A549 (cell line): ENCODE data around the gene FAF1. TPM values are rescaled to one million over a fixed set of nuclear protein-coding genes. Genes with fewer than 3 reads are reported as not detected.

Experiments
- ATAC-seq, 2 experiments: fragments of 200-7000 bp in 1 of 2; fragments of >200 bp in 1 of 2; cut with Nextera tagmentation in 1 of 2; cut with Tn5 transposase in 1 of 2; 3 replicates each; pipeline versions ENCODE4 v1.8.0 to v1.9.1; 2018 to 2020; ENCODE audit warnings: mild to moderate bottlenecking in 1 of 2, moderate library complexity in 1 of 2
- CTCF ChIA-PET: fragments of 300-600 bp; sonication (Branson Sonifier 250); formaldehyde crosslinking; extraction: SDS; loops from one replicate; lab custom pipeline; 2021; ENCODE audit warnings: antibody characterized with exemption, inconsistent platforms; lab: Yijun Ruan, JAX
- POLR2A ChIA-PET: fragments of 350-600 bp; formaldehyde crosslinking; extraction: SDS; loops from one replicate; lab custom pipeline; 2021; ENCODE audit warnings: antibody characterized with exemption, inconsistent platforms; lab: Yijun Ruan, JAX
- DNase-seq, 2 experiments: peaks; one replicate each; pipeline versions ENCODE4 v3.0.0 to v3.0.0-alpha.2; 2011 to 2016; ENCODE audit warnings: low read depth in 1 of 2, low spot score in 1 of 2
- FAIRE-seq: peaks from 2 replicates; lab custom pipeline; 2011; peaks lifted over from hg19 to GRCh38; lab: Jason Lieb, UNC
- H3K27ac ChIP-seq, 2 experiments: fragments of >200 bp; sonication (Bioruptor Twin); formaldehyde crosslinking; 3 replicates each; pipeline ENCODE4 v1.5.1; 2016 to 2017
- H3K4me1 ChIP-seq: fragments of >200 bp; sonication (Bioruptor Twin); formaldehyde crosslinking; 3 replicates; pipeline ENCODE4 v1.6.1; 2016
- H3K4me2 ChIP-seq: fragments of >200 bp; sonication (Bioruptor Twin); formaldehyde crosslinking; 3 replicates; pipeline ENCODE4 v1.6.1; 2016
- H3K4me3 ChIP-seq: fragments of >200 bp; sonication (Bioruptor Twin); formaldehyde crosslinking; 3 replicates; pipeline ENCODE4 v1.5.1; 2016
- H3K9me3 ChIP-seq: fragments of >200 bp; sonication (Bioruptor Twin); formaldehyde crosslinking; 3 replicates; pipeline ENCODE4 v1.6.1; 2016
- CBX2 ChIP-seq: fragments of 200-600 bp; sonication (generic); IDR thresholded peaks from 2 replicates; pipeline ENCODE4 v1.6.1; 2016; ENCODE audit warnings: low read depth, mild to moderate bottlenecking, borderline replicate concordance
- CHD2 ChIP-seq: fragments of 150-350 bp; IDR thresholded peaks from 2 replicates; pipeline ENCODE4 v1.6.1; 2014; ENCODE audit warnings: low read length; ENCODE audit not compliant: partially characterized antibody
- EHF ChIP-seq: fragments of 250-450 bp; sonication (Bioruptor Pico); IDR thresholded peaks from 2 replicates; pipeline ENCODE4 v1.5.0; 2020; ENCODE audit warnings: mild to moderate bottlenecking
- ESRRA ChIP-seq: fragments of 150-350 bp; IDR thresholded peaks from 2 replicates; pipeline ENCODE4 v1.6.1; 2014; ENCODE audit warnings: mild to moderate bottlenecking, low read length, borderline replicate concordance
- FOSB ChIP-seq: fragments of 250-450 bp; sonication (Bioruptor Pico); IDR thresholded peaks from 2 replicates; pipeline ENCODE4 v1.5.0; 2020; ENCODE audit warnings: mild to moderate bottlenecking, moderate library complexity
- FOSL2 ChIP-seq, 2 experiments: fragments of 450-650 bp in 1 of 2; fragments of >200 bp in 1 of 2; sonication (Bioruptor Twin) in 1 of 2; formaldehyde crosslinking; IDR thresholded peaks; 2 replicates each; pipeline versions ENCODE4 v1.5.0 to v1.6.1; 2016 to 2020; ENCODE audit warnings: mild to moderate bottlenecking in 1 of 2, moderate library complexity in 1 of 2
- GATA3 ChIP-seq: IDR thresholded peaks from 2 replicates; pipeline ENCODE4 v1.6.1; 2012; ENCODE audit warnings: borderline replicate concordance
- HOXA7 ChIP-seq: fragments of 250-450 bp; sonication (Bioruptor Pico); IDR thresholded peaks from 2 replicates; pipeline ENCODE4 v1.5.0; 2020; ENCODE audit warnings: mild to moderate bottlenecking, moderate library complexity
- JUNB ChIP-seq: fragments of >200 bp; sonication (Bioruptor Twin); formaldehyde crosslinking; IDR thresholded peaks from 2 replicates; pipeline ENCODE4 v1.6.1; 2016
- MAX ChIP-seq: IDR thresholded peaks from 2 replicates; pipeline ENCODE4 v1.6.1; 2012
- NPAS2 ChIP-seq: fragments of 250-450 bp; sonication (Bioruptor Pico); IDR thresholded peaks from 2 replicates; pipeline ENCODE4 v1.8.0; 2022; ENCODE audit warnings: mild to moderate bottlenecking, moderate library complexity, borderline replicate concordance
- PHF8 ChIP-seq: fragments of 200-600 bp; sonication (generic); IDR thresholded peaks from 2 replicates; pipeline ENCODE4 v1.6.1; 2016; ENCODE audit warnings: low read depth, mild to moderate bottlenecking, antibody characterized with exemption, moderate library complexity, borderline replicate concordance
- RAD21 ChIP-seq, 2 experiments: fragments of >200 bp in 1 of 2; sonication (Bioruptor Twin) in 1 of 2; formaldehyde crosslinking in 1 of 2; IDR thresholded peaks in 1 of 2; conservative IDR thresholded peaks in 1 of 2; 2 replicates in 1 of 2; 3 replicates in 1 of 2; pipeline ENCODE4 v1.6.1; 2012 to 2018; ENCODE audit warnings: inconsistent platforms in 1 of 2
- REST ChIP-seq: fragments of 200-600 bp; sonication (generic); IDR thresholded peaks from 2 replicates; pipeline ENCODE4 v1.6.1; 2016; ENCODE audit warnings: antibody characterized with exemption, mild to moderate bottlenecking, moderate library complexity
- TP53 ChIP-seq: fragments of 250-450 bp; sonication (Bioruptor Pico); IDR thresholded peaks from 2 replicates; pipeline ENCODE4 v1.5.0; 2021; ENCODE audit warnings: mild to moderate bottlenecking, moderate library complexity
- ZC3H11A ChIP-seq: fragments of 450-650 bp; IDR thresholded peaks from 2 replicates; pipeline ENCODE4 v1.6.1; 2014; ENCODE audit warnings: antibody characterized with exemption, mild to moderate bottlenecking
- ZNF302 ChIP-seq: fragments of 250-450 bp; sonication (Bioruptor Pico); IDR thresholded peaks from 2 replicates; pipeline ENCODE4 v1.9.0; 2021; ENCODE audit warnings: inconsistent platforms, mild to moderate bottlenecking, moderate library complexity
- WGBS: methylation state at CpG from one replicate; pipeline ENCODE4 v1.1.6; 2017; ENCODE audit errors: missing lambda C conversion rate; 5-methylcytosine and 5-hydroxymethylcytosine counted together
- polyA plus RNA-seq, 4 experiments: library from polyadenylated mRNA; depleted of rRNA in 3 of 4; stranded (reverse); fragments of >200 nt; fragmentation: RNase III in 1 of 4; extraction: RNeasy Plus Mini Kit Qiagen cat#74134 plus additional on column Dnase treatment in 1 of 4; gene quantifications; 2 replicates in 3 of 4; 3 replicates in 1 of 4; pipeline ENCODE4 v1.2.3, GENCODE V29; 2011 to 2017
- TF ChIP-seq, protein P1 (sequence below): fragments of 250-450 bp; sonication (Bioruptor Pico); IDR thresholded peaks from 2 replicates; pipeline ENCODE4 v1.5.0; 2021; ENCODE audit warnings: mild to moderate bottlenecking, moderate library complexity, borderline replicate concordance
- TF ChIP-seq, protein P2 (sequence below): IDR thresholded peaks from 2 replicates; pipeline ENCODE4 v1.6.1; 2012
- TF ChIP-seq, protein P3 (sequence below): fragments of 150-350 bp; IDR thresholded peaks from 2 replicates; pipeline ENCODE4 v1.6.1; 2014; ENCODE audit warnings: low read depth, mild to moderate bottlenecking, low read length
- TF ChIP-seq, protein P4 (sequence below): fragments of >200 bp; sonication (Bioruptor Twin); formaldehyde crosslinking; IDR thresholded peaks from 2 replicates; pipeline ENCODE4 v1.6.1; 2016

The FAF1 gene
- polyA plus RNA-seq, 2 of the 4 experiments (the other 2 are of a cell fraction): 31.7 to 46.2 TPM

DNA sequence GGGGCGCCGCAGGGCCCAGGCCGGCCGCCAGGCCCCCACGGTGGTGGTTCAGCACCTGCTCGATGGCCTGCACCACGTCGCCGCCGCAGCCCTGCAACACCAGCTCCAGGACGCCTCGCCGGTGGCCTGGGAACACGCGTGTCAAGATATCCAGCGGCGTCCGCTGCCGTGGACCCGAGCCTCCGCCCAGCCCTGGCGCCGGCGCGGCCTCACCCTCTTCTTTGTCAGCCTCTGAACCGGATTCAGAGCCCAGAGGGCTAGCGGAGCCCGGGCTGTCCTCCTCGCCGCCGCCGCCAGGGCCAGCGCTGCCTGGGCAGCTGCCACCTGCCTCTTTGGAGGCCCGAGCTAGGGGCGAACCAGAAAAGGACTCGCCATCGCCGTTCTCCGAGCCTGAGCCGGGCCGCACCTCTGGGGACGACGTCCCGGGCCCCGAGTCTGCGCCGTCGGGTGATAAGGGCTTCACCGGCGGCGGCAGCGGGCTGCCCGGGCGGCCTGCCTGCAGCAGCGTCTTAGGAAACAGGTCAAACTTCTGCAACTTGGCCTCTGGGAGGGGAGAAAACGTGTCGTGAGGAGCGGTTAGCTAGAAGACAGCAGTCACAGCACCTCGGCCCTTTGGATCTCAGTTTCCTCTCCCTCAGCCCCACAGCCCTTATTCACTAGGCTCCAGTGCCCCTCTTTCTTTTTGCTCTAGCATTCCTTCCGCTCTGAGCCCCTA, 540.7 kb downstream of the FAF1 start:
- H3K27ac ChIP-seq: no peak overlapping the region

GRCh38 chr1:50418600-50419109, 541.4 kb downstream of the FAF1 start:
- POLR2A ChIA-PET: no interaction called here
- TF ChIP-seq CBX2 (no peak), FOSL2 (IDR thresholded peaks at IDR 0.05) (no peak), FOSL2 (CRISPR knock-in tag; IDR thresholded peaks at IDR 0.05) (no peak), GATA3 (no peak), MAX (no peak), NPAS2 (no peak), RAD21 (conservative IDR thresholded peaks at IDR 0.05 in 1 of 2, IDR thresholded peaks at IDR 0.05 in 1 of 2) (no peak), TP53 (CRISPR knock-in tag) (no peak), PHF8 (no peak)
- TF ChIP-seq, protein P1, sequence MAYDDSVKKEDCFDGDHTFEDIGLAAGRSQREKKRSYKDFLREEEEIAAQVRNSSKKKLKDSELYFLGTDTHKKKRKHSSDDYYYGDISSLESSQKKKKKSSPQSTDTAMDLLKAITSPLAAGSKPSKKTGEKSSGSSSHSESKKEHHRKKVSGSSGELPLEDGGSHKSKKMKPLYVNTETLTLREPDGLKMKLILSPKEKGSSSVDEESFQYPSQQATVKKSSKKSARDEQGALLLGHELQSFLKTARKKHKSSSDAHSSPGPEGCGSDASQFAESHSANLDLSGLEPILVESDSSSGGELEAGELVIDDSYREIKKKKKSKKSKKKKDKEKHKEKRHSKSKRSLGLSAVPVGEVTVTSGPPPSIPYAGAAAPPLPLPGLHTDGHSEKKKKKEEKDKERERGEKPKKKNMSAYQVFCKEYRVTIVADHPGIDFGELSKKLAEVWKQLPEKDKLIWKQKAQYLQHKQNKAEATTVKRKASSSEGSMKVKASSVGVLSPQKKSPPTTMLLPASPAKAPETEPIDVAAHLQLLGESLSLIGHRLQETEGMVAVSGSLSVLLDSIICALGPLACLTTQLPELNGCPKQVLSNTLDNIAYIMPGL (CRISPR knock-in tag): no peak

More for the DNA sequence above, 540.7 kb downstream of the FAF1 start:
- POLR2A ChIA-PET: no interaction called here
- 66% methylated on average over 10 of the region's 60 CpGs for WGBS
- H3K4me1 ChIP-seq: no peaks in the 10 kb centered on the region
- no peak overlapping the region for H3K4me2 ChIP-seq
- DNase-seq: no peak
- no peak overlapping the region for H3K4me3 ChIP-seq
- H3K9me3 ChIP-seq: no peaks in the 10 kb centered on the region
- TF ChIP-seq, protein P2, sequence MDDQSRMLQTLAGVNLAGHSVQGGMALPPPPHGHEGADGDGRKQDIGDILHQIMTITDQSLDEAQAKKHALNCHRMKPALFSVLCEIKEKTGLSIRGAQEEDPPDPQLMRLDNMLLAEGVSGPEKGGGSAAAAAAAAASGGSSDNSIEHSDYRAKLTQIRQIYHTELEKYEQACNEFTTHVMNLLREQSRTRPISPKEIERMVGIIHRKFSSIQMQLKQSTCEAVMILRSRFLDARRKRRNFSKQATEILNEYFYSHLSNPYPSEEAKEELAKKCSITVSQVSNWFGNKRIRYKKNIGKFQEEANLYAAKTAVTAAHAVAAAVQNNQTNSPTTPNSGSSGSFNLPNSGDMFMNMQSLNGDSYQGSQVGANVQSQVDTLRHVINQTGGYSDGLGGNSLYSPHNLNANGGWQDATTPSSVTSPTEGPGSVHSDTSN: no peak
- TF ChIP-seq, protein P3, sequence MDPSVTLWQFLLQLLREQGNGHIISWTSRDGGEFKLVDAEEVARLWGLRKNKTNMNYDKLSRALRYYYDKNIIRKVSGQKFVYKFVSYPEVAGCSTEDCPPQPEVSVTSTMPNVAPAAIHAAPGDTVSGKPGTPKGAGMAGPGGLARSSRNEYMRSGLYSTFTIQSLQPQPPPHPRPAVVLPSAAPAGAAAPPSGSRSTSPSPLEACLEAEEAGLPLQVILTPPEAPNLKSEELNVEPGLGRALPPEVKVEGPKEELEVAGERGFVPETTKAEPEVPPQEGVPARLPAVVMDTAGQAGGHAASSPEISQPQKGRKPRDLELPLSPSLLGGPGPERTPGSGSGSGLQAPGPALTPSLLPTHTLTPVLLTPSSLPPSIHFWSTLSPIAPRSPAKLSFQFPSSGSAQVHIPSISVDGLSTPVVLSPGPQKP: no peak
- TF ChIP-seq JUNB (no peak), TP53 (CRISPR knock-in tag) (no peak), ZNF302 (CRISPR knock-in tag) (no peak), EHF (CRISPR knock-in tag) (no peak), REST (no peak), CHD2 (no peak), HOXA7 (no peak), FOSB (CRISPR knock-in tag) (no peak), ESRRA (no peak), RAD21 (conservative IDR thresholded peaks at IDR 0.05 in 1 of 2, IDR thresholded peaks at IDR 0.05 in 1 of 2) (no peak), ZC3H11A (no peak)
- TF ChIP-seq, protein P1 (CRISPR knock-in tag): no peak
- TF ChIP-seq, protein P4, sequence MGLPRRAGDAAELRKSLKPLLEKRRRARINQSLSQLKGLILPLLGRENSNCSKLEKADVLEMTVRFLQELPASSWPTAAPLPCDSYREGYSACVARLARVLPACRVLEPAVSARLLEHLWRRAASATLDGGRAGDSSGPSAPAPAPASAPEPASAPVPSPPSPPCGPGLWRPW: no peak
- FAIRE-seq: no peak
- CTCF ChIA-PET: no interaction called here
- ATAC-seq: no peak

More at GRCh38 chr1:50418600-50419109, 541.4 kb downstream of the FAF1 start:
- Histone ChIP-seq H3K4me3 (no peak overlapping the region), H3K4me2 (no peak overlapping the region), H3K4me1 (no peaks in the 10 kb centered on the region), H3K9me3 (no peaks in the 10 kb centered on the region), H3K27ac (no peak overlapping the region)
- CTCF ChIA-PET: no interaction called here
- DNase-seq: no peak
- no peak for FAIRE-seq
- no peak for ATAC-seq
- WGBS: 100% methylated on average over 8 of the region's 64 CpGs
